GM18517 (cell line): ENCODE measurements around the gene CDC23.
"Not testable (repeated sequence)": the region's sequence is repeated elsewhere in the genome, so short reads cannot be mapped to it uniquely, and the experiment has no call there.

ENCODE experiments used
- ATAC-seq: cut with Tn5 transposase; IDR thresholded peaks from one replicate; pipeline ENCODE4 v1.9.1; 2021; ENCODE audit warnings: mild to moderate bottlenecking, moderate library complexity; ENCODE audit not compliant: unreplicated experiment

The CDC23 gene

DNA sequence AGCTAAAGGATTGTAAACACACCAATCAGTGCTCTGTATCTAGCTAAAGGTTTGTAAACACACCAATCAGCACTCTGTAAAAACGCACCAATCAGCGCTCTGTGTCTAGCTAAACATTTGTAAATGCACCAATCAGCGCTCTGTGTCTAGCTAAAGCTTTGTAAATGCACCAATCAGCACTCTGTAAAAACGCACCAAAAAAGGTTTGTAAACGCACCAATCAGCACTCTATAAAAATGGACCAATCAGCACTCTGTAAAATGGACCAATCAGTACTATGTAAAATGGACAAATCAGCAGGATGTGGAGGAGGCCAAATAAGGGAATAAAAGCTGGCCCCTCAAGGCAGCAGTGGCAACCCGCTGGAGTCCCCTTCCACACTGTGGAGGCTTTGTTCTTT lies 69.5 kb downstream of the CDC23 start:
- not testable (repeated sequence) for ATAC-seq

DNA sequence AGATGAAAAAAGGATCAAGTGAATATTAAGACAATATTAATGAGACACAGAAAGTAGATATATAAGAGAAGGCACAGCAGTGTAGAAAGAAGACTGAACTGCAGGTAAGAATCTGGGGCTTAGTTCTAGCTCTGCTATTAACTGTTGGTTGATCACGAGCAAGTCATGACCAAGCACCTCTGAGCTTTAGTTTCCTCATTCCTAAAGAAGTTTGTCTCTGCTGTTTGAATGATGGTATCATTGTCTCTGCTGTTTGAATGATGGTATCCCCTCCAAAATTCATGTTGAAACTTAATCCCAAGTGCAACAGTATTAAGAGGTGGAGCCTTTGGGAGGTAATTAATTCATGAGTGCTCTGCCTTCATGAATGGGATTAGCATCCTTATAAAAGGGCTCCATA lies 71.4 kb downstream of the CDC23 start:
- no peak for ATAC-seq

DNA sequence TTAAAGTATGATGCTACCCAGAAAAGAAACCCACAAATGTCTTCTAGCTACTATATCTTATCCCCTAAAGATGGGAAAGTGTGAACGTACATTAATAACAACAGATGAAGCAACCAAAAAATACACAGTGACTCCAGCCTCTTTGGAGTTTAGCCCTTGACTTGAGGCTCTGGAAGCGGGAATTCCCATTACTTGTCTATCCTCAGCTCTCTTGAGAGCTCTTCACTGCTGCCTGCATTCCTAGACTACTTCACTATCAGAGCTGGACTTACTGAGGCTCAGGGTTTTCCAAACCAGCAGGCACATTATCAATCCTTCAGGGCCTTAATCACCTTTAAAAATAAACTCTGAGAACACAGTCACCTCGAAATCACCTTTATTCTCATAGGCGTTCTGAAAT lies 72.9 kb downstream of the CDC23 start:
- no peak for ATAC-seq

DNA sequence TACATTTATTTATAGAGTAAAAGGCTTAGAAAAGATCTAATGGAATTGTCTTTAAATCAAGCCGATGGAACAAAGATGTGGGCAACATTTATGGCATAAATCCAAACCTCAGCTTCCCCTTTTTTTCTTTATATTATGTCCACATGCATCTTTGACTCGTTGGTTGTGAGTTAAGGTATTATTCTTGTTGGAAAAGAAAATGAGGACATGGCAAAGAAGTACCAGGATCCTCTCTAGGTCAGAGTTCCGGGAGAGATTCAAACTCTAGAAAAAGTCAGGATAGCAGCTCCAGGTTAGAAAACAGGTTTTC lies 73.4 kb downstream of the CDC23 start:
- ATAC-seq, result no peak

DNA sequence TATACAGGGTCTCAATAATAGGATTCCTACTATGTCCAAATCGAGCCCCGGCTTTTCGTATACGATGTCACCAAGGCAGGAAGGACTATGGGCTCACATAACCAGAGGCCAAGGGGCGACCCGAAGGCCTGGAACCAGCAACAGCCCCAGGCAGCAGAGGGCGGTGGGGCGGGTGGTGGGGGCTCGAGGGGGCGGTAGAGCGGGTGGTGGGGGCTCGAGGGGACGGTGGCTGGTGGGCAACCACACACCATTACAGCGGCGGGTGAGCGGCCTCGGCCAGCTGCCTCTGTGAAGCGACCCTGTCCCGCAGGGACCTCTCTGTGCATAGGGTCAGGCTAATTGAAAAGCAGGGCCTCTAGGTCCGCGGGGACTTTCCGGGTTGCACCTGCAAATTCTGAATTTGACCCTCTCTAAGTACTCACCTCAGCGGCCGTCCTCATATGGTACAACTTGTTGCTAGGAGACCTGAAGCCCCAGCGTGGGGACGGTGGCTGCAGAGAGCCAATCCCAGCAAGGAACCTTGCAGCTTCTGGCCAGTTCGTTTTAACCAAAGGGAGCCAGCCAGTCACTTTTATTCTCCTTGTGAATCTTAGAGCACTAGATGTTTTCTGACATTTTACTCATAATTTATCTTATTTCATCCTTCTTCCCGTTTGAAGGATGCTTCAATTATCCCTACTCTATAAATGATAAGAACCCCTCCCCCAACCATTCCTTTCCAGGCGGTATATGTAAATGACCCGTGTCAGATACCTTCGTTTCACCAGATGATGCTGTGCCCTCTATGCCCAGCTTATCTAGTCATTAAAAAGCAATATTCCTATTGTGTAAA lies 74.0 kb downstream of the CDC23 start, which contains the start of gene NME5:
Gene NME5 (minus strand): TSS at position 480 of the 832 bp plus-strand sequence. CDS start 648 bp downstream, outside the sequence.
- ATAC-seq, result no peak
